HTERT RPE-1 (cell line): ENCODE measurements around the gene COX5A.

Experiments
- in situ Hi-C: fragments of 300-500 bp; cut with MboI; formaldehyde crosslinking; loops from 4 replicates; pipeline ENCODE4 v1.14.3; 2020; ENCODE audit warnings: low sequenced_read_pairs

The COX5A gene

DNA sequence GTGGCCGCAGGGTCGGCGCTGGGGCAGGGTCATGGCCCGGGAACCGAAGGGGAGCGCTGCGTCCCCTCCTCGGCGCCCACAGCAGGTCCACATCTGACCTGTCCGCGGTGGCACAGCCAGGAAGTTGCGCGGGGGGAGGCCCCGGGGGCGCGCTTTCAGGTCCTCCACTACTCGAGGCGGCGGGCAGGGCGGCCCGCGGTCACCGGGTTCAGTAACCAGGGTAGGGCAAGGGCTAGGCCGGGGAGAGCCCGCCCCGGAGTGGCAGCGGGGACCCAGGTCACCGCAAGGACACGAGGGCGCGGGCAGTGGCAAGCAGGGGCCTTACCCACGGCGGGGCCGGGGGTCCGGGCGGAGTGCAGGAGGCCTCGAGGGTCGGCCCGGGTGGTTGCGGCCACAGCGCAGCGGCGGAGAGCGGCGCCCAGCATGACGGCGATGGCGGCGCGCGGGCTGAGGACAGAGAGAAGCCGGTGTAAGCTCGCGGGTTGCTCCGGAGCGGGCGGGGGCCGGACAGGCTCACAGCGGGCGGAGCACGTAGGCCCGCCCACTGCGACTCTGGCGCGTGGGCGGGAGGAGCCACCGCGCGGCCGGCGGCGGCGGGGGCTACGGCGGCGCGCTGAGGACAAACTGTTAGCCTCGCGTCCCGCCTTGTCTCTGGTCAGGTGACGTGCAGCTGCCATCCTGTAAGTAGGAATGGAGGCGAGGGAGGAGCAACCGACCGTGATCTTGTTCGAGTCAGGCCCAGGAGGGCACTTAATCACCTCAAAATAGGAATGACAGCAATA, at the start of gene COX5A:
COX5A (minus strand) TSS at position 484 of the 782 bp plus-strand sequence; CDS start at position 425, 59 bp downstream.
- in situ Hi-C loops, result no loop called here

GRCh38 chr15:74983725-74984231, 45.9 kb upstream of the COX5A start:
- in situ Hi-C loops, result no loop called here

GRCh38 chr15:74982183-74982582, 44.3 kb upstream of the COX5A start:
- in situ Hi-C loops, result no loop called here

GRCh38 chr15:74978503-74978902, 40.6 kb upstream of the COX5A start:
- in situ Hi-C loops, result no loop called here

DNA sequence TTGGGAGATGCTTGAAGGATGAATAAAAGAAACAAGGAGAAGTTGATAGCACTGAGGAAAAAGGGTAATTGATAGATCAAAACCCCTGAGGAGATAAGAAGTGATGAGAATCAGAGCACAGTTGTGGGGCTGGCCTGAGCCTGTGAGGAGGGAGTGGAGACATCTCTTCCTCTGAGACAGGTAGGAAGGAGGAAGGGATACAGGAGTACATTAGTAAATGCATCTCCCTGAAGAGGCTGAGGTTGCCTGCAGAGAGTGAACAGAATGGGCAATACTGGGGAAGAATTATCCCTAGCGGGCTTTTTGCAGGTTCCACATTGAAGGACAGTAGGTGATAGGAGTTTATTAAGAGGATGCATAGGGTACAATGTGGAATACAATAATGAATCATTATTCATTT, 40.2 kb upstream of the COX5A start:
- in situ Hi-C loops, result no loop called here

DNA sequence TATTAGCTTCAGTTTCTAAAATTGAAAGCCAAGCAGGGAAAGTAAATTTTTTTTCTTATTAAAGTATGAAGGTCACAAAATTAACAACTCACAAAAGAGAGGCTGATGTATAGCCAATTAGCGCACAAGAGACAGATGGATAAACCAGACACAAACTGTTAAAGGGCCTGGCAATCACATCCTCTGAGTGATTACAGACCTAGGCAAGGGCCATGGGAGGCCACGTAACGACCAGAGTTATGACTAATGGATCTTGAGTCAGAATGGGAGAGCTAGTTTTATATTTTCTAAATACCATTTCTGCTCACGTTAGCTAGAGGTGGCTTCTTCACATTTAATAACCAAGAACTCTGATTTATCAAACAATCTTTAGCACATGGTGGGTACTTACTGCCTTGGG, 39.7 kb upstream of the COX5A start:
- in situ Hi-C loops, result no loop called here

DNA sequence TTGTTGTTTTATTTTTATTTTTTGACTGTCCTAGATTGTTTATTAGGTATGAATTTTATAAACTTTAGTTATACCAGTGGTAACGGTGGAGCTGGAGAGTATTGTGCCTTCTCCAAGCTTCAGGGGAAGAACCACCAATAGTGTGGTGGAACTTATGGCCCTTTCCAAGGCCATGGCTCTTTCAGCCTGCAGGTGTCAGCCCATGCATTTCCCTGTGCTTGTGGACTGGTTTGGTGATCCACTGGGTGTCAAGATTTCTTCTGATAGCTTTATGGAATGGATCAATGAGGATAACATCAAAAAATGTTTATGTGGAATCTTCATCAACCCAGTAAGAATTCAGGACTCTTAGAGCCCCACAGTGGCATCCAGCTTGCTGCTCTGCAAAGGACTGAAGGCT, 38.3 kb upstream of the COX5A start:
- in situ Hi-C loops, result no loop called here

- in situ Hi-C loops, result no loop called here
These were observed 29.8 kb upstream of the COX5A start for GRCh38 chr15:74967670-74968069.

DNA sequence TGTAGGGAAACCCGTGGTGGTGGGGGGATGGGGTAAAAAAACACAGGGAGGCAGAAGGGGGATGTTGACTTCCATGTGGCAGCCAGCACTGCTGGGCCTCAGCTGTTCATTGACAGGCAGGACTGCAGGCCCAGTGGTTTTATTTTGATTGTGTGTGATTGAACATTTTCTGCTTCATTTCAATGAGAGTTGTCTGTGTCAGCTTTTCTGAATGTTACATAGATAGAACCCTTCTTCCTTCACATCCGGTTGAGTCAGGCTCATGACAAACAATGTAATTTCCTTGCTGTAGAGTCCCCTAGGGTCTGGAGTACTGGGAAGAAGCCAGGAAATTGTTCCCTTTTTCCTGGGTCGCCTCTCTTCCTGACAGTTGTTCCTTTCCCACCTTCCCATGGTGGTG, 26.9 kb upstream of the COX5A start:
- in situ Hi-C loops, result no loop called here

DNA sequence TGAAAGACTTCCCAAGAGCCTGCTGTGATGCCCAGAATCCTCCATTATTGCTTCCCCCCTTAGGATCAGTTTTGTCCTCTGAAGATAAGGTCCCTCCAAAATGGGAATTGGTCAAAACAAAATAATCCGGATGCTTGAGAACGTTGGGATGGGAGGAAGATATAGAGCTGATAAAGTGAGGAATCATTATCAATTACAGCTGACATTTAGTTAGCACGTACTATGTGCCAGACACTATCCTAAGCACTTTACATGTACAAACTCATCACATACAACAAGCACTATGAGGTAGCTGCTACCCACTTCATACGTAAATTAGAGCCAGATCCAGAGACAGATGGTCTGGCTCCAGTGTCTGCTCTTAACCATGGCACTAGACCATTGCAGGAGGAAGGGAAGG, 25.3 kb upstream of the COX5A start:
- in situ Hi-C loops, result no loop called here

DNA sequence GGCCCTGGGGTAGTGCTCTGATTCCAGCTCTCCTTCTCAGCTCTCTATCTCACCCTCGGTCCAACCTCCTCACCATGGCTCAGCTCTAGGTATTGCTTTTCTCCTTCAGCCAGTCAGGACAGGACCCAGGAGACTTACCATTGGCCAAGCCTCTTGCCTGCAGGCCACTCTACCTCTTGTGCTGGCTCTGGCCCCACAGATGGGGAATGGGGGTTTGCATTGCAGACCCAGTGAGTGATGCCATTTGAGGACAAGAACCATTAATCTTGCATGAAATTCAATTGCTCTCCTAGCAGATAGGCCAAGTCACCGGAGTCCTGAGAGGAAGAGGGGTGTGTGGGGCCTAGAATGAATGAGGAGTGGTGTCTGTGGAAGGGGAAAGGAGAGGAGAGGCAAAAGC, 24.8 kb upstream of the COX5A start:
- in situ Hi-C loops, result no loop called here

DNA sequence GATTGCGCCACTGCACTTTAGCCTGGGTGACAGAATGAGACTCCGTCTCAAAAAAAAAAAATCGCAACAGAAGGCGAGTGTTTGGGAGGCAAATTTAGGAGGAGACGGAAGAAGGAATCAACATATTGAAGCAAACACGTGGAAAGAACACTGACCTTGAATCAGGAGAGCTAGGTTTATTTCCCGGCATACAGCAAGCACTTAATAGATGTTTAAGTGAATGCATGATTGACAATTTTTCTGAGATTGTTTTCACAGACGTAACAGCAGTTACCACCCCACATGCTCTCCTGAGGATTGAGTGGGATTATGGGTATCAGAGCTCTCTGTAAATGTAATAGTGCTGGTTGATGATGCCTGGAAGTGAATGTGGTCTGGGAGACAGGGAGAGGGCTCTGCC, 24.3 kb upstream of the COX5A start:
- in situ Hi-C loops, result no loop called here

DNA sequence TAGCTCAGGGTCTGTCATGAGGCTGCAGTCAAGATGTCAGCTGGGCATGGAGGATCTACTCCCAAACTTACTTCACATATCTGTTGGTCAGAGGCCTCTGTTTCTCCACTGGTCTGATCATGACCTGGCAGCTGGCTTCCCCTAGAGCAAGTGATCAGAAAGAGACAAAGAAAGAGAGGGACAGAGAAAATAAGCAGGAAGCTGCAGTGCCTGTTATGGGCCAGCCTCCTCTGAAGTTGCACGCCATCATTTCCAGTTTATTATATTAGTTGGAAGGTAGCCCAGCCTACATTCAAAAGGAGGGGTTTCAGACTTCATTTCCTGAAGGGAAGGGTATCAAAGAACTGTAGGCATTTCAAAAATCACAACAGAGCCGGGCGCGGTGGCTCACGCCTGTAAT, 23.7 kb upstream of the COX5A start:
- in situ Hi-C loops, result no loop called here

DNA sequence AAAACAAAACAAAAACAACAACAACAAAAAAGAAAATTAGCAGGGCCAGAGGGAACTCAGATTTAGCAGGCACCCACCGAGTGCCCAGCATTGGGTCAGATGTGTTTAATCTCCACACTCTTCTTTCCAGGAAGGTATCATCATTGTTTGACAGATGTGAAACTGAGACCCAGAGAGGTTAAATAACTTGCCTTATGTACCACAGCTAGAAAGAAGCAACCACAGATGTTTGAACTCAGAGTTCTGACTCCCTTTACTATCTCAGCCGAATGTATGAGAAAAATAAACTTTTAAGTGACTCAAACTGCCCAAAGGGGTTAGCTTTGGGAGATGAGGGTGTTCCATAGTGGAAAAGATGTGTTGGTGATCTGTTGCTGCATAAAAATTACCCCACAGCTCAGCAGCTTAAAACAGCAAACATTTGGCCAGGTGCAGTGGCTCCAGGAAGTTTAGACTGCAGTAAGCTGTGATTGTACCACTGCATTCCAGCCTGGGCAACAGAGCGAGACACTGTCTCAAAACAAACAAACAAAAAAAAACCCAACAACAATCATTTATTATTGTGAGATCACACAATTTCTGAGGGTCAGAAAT, 23.2 kb upstream of the COX5A start:
- in situ Hi-C loops, result no loop called here

DNA sequence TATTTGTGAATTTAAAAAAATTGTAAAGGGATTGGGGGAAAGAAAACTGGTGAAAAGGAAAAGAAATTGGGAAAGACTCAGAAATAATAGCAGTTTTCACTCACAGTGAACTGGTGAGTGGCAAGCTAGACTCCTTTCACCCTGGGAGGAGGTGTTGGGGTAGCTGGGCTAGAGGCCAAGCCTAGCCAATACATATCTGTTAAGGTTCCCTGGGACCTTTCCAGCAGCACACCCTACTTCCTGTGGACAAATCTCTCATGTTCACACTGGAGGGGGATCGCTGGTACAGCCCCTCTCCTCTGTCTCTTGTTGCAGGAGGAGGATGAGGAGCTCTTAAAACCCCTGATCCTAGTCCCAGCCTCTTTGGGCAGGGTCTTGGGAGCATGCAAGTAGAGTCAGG, 22.4 kb upstream of the COX5A start:
- in situ Hi-C loops, result no loop called here

- in situ Hi-C loops, result no loop called here
These were observed 21.7 kb upstream of the COX5A start for GRCh38 chr15:74959586-74959939.

- in situ Hi-C loops, result no loop called here
These were observed 21.2 kb upstream of the COX5A start for GRCh38 chr15:74958908-74959585.

- in situ Hi-C loops, result no loop called here
These were observed 20.5 kb upstream of the COX5A start for GRCh38 chr15:74958320-74958907.

DNA sequence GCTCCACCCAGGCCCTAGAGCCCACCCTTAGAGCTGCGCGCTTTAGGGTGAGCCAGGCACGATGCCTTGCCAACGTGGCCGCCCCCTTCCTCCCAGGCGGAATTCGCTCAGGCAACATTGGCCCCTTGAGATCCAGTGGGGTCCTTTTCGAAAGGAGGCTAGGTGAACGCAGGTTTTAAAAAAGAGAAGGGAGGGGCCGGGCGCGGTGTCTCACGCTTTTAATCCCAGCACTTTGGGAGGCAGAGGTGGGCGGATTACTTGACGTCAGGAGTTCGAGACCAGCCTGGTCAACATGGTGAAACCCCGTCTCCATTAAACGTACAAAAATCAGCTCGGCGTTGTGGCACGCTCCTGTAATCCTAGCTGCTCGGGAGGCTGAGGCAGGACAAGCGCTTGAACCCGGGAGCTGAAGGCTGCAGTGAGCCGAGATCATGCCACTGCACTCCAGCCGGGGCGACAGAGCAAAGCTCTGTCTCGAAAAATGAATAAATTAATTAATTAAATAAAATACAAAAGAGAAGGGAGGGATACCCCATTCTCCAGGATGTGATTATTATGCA, 19.7 kb upstream of the COX5A start:
- in situ Hi-C loops, result no loop called here

GRCh38 chr15:74956648-74957475, 19.0 kb upstream of the COX5A start, which contains the start of gene RPP25:
RPP25 (minus strand) TSS chr15:74956772; CDS start chr15:74956583, 189 bp downstream.
- in situ Hi-C loops, result no loop called here
